ELR (cell line): ENCODE measurements around the gene SPDYE5.

ENCODE experiments used
- DNase-seq: peaks from one replicate; pipeline ENCODE4 v3.0.0-alpha.2; 2015; ENCODE audit warnings: low read depth

The SPDYE5 gene

DNA sequence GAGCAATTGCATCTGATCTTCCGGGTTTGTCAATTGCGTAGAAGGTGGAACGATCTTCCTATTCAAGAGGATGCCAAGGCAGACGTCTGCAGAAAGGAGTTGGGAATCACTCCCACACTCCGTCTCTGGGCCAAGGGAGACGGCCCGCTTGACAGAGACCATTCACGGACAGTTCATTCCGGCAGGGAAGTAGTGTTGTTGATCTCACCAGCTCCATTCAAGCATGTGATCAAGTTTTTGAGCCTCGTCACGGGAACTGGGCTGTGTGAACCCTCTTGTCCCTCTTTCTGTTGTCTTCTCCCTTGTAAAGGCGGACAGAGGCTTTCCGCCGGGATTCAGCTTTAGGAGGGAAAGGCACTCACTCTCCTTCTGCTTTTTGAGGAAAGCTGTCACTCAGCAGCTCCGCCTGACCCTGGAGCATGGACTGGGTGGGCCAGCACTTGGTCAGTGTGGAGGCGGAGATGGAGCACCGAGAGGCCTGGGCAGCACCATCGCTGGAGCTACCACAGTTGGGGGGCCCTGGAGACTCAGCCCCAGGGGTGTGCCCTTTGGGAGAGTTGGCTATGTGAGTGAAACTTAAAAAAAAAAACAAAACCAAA lies 44.9 kb downstream of the SPDYE5 start:
- DNase-seq, result no peak

DNA sequence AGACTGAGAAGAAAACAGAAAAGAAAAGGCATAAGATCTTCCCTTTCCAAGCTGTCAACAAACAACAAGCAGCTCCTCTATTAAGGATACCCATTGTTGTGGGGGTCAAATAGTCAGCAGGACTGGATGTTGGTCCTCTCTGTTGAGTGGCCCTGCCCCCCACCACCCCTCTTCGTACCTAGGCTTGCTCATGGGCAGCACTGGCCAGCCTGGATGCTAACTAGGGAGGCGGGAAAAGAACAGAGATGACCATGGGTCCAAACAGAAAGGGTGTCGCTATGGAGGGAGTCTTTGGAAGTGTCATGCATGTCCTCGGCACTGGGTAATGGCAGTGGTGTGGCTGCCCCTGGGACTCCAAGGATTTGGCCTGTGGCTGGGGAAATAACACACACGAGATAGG lies 45.6 kb downstream of the SPDYE5 start:
- DNase-seq, result no peak

DNA sequence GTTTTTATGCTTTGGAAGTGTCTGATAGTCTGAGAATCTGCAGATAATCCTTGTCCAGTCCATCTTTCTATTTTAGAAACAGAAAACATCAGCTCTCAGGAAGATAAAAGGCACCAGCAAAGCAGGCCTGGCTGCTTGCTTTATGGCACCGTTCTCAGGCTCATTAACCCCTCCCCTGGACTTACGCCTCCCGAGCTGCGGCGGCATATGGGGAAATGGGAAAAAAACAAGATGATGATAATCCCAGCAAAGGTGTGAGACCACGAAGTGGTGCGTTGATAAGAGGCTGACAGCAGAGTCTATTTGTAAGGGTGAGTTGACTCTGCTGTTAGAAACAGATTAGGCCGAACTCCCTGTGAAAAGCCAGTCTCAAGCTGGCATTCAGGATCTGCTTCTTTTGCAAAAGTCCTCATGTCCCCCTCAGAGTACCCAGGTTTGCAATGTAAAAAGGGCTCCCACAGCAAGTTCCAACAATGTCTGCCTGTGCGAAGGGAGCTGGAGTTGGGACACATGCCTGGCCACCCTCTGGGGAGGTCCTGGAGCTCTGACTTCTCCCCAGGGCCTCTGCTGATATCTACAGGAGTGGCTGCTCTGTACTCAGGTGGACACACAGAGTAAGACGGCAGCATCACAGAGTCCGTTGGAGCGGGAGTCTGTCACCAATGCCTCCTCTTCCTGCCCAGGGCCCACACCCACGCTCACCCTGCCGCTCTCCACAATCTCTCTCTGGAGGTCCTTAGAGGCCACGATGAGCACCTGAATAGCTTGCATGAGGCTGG lies 54.3 kb downstream of the SPDYE5 start:
- no peak for DNase-seq
